NB4 (cell line): ENCODE data around the gene TPP2.

Experiments used
- MYC ChIP-seq: IDR thresholded peaks from 2 replicates; pipeline ENCODE4 v1.6.1; 2011; ENCODE audit warnings: low read depth, low read length
- POLR2A ChIP-seq: IDR thresholded peaks from 2 replicates; pipeline ENCODE4 v1.6.1; 2011; ENCODE audit warnings: mild to moderate bottlenecking; ENCODE audit not compliant: insufficient read length; ENCODE audit errors: extremely low read depth
- TF ChIP-seq, protein P1 (sequence below): IDR thresholded peaks from one replicate; pipeline ENCODE4 v1.5.1; 2012; ENCODE audit warnings: low read depth, low read length
- TF ChIP-seq, protein P2 (sequence below): IDR thresholded peaks from 2 replicates; pipeline ENCODE4 v1.6.1; 2011; ENCODE audit warnings: low read depth, low read length

GRCh38 chr13:102659168-102659713, 62.5 kb downstream of the TPP2 start:
- TF ChIP-seq, protein P1, sequence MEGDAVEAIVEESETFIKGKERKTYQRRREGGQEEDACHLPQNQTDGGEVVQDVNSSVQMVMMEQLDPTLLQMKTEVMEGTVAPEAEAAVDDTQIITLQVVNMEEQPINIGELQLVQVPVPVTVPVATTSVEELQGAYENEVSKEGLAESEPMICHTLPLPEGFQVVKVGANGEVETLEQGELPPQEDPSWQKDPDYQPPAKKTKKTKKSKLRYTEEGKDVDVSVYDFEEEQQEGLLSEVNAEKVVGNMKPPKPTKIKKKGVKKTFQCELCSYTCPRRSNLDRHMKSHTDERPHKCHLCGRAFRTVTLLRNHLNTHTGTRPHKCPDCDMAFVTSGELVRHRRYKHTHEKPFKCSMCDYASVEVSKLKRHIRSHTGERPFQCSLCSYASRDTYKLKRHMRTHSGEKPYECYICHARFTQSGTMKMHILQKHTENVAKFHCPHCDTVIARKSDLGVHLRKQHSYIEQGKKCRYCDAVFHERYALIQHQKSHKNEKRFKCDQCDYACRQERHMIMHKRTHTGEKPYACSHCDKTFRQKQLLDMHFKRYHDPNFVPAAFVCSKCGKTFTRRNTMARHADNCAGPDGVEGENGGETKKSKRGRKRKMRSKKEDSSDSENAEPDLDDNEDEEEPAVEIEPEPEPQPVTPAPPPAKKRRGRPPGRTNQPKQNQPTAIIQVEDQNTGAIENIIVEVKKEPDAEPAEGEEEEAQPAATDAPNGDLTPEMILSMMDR: no peak
- TF ChIP-seq POLR2A (no peak), MYC (no peak)
- TF ChIP-seq, protein P2, sequence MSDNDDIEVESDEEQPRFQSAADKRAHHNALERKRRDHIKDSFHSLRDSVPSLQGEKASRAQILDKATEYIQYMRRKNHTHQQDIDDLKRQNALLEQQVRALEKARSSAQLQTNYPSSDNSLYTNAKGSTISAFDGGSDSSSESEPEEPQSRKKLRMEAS: no peak
